NB4 (cell line): ENCODE results near the gene DHX38.

ENCODE experiments used
- CTCF ChIP-seq: IDR thresholded peaks from one replicate; pipeline ENCODE4 v1.5.1; 2012; ENCODE audit warnings: low read depth, low read length
- MAX ChIP-seq: IDR thresholded peaks from 2 replicates; pipeline ENCODE4 v1.6.1; 2011; ENCODE audit warnings: low read depth, low read length
- POLR2A ChIP-seq: IDR thresholded peaks from 2 replicates; pipeline ENCODE4 v1.6.1; 2011; ENCODE audit warnings: mild to moderate bottlenecking; ENCODE audit not compliant: insufficient read length; ENCODE audit errors: extremely low read depth

- TF ChIP-seq CTCF (no peak), POLR2A (no peak), MAX (no peak)
Measured at GRCh38 chr16:72112906-72113615, 19.4 kb downstream of the DHX38 start.
